ENCODE data around the gene SUPT6H. TPM values are rescaled to one million over a fixed set of nuclear protein-coding genes. Genes with fewer than 3 reads are reported as not detected.

SUPT6H gene
- total and polyA plus RNA-seq, 9 of the 15 experiments (the other 6 are each of a cell fraction or from before 2014, with no cell fraction given): 1.7 to 77.7 (median 49.2) TPM

DNA sequence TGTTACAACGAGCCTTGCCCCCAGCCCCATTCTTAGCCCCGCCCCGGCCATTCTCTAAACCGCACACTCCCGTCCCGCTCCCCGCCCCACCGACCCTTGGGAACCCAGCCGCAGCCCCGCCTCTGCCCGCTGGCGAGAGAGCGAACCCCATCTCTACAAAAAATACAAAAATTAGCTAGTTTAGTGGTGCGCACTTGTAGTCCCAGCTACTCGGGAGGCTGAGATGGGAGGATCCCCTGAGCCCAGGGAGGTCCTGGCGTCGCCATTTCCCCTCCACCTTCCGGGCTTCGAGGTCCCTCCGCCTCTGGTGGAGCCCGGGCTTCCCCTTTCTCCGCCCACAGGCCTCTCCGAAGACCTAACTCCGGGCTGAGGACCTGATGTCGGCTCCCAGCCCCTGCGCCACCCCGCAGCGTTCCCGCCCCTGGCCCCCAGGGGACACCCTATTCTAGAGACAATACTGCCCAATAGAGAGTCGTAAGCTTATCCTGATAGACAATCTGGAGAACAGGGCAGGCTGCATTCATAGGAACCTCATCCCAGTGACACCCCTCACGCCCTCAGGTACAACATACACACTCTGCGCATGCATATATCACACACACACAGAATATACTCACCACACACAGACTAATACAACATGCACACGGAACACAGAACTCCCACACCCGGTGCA, 50.2 kb downstream of the SUPT6H start (continued):
- TF ChIP-seq, protein P1, sequence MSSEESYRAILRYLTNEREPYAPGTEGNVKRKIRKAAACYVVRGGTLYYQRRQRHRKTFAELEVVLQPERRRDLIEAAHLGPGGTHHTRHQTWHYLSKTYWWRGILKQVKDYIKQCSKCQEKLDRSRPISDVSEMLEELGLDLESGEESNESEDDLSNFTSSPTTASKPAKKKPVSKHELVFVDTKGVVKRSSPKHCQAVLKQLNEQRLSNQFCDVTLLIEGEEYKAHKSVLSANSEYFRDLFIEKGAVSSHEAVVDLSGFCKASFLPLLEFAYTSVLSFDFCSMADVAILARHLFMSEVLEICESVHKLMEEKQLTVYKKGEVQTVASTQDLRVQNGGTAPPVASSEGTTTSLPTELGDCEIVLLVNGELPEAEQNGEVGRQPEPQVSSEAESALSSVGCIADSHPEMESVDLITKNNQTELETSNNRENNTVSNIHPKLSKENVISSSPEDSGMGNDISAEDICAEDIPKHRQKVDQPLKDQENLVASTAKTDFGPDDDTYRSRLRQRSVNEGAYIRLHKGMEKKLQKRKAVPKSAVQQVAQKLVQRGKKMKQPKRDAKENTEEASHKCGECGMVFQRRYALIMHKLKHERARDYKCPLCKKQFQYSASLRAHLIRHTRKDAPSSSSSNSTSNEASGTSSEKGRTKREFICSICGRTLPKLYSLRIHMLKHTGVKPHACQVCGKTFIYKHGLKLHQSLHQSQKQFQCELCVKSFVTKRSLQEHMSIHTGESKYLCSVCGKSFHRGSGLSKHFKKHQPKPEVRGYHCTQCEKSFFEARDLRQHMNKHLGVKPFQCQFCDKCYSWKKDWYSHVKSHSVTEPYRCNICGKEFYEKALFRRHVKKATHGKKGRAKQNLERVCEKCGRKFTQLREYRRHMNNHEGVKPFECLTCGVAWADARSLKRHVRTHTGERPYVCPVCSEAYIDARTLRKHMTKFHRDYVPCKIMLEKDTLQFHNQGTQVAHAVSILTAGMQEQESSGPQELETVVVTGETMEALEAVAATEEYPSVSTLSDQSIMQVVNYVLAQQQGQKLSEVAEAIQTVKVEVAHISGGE (CRISPR knock-in tag; IDR thresholded peaks at IDR 0.05): no peak; a peak in 1 of 6 replicates
- TF ChIP-seq SRSF3 (IDR thresholded peaks at IDR 0.05; ENCODE audit: insufficient read depth, low read length) (no peak), YBX1 (IDR thresholded peaks at IDR 0.05) (no peak), ZNF395 (CRISPR knock-in tag; IDR thresholded peaks at IDR 0.05) (no peak), ZBTB9 (CRISPR knock-in tag; IDR thresholded peaks at IDR 0.05) (no peak), ELF1 (tag; IDR thresholded peaks at IDR 0.05) (no peak), HMGXB4 (CRISPR knock-in tag; IDR thresholded peaks at IDR 0.05) (no peak), ESRRB (CRISPR knock-in tag; IDR thresholded peaks at IDR 0.05; ENCODE audit: borderline replicate concordance) (no peak), HDGF (IDR thresholded peaks at IDR 0.05) (peak; percentile 77; the same call in 1 of the 2 replicates), YY1 (IDR thresholded peaks at IDR 0.05; ENCODE audit: borderline replicate concordance in 1 of 3, control insufficient read depth in 1 of 3, extremely low read depth in 1 of 3, insufficient read depth in 3 of 3, insufficient read length in 1 of 3, insufficient replicate concordance in 2 of 3, low read depth in 1 of 3, low read length in 2 of 3) (peak; percentile 24 to 81 (median 57)), GABPB2 (CRISPR knock-in tag; conservative IDR thresholded peaks at IDR 0.05) (no peak), ZNF197 (CRISPR knock-in tag; IDR thresholded peaks at IDR 0.05; ENCODE audit: low read depth) (peak; percentile 50; the same call in 1 of the 2 replicates)
- TF ChIP-seq, protein P2, sequence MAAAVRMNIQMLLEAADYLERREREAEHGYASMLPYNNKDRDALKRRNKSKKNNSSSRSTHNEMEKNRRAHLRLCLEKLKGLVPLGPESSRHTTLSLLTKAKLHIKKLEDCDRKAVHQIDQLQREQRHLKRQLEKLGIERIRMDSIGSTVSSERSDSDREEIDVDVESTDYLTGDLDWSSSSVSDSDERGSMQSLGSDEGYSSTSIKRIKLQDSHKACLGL (CRISPR knock-in tag; IDR thresholded peaks at IDR 0.05; ENCODE audit: borderline replicate concordance, poor library complexity, severe bottlenecking): no peak
- TF ChIP-seq, protein P3, sequence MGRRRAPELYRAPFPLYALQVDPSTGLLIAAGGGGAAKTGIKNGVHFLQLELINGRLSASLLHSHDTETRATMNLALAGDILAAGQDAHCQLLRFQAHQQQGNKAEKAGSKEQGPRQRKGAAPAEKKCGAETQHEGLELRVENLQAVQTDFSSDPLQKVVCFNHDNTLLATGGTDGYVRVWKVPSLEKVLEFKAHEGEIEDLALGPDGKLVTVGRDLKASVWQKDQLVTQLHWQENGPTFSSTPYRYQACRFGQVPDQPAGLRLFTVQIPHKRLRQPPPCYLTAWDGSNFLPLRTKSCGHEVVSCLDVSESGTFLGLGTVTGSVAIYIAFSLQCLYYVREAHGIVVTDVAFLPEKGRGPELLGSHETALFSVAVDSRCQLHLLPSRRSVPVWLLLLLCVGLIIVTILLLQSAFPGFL (CRISPR knock-in tag; IDR thresholded peaks at IDR 0.05): no peak

All from K562 (cell line).